GM21515 (cell line): ENCODE measurements around the gene NGRN.
"Not testable (repeated sequence)": the region's sequence is repeated elsewhere in the genome, so short reads cannot be mapped to it uniquely, and the experiment has no call there.

Experiments used
- ATAC-seq: cut with Tn5 transposase; IDR thresholded peaks from one replicate; pipeline ENCODE4 v1.9.1; 2021; ENCODE audit not compliant: unreplicated experiment

NGRN gene

DNA sequence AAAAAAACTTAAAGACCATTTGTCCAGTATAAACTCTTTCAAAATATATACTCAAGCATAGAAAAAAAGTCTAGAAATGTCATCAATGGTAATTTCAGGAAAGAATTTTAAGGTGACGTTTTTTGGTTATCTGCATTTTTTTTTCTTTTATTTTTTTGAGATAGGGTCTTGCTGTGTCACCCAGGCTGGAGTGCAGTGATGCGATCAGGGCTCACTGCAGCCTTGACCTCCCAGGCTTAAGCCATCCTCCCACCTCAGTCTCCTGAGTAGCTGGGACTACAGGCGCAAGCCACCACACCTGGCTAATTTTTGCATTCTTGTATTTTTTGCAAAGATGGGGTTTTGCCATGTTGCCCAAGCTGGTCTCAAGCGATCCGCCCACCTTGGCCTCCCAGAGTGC, 15.3 kb downstream of the NGRN start:
- not testable (repeated sequence) for ATAC-seq

DNA sequence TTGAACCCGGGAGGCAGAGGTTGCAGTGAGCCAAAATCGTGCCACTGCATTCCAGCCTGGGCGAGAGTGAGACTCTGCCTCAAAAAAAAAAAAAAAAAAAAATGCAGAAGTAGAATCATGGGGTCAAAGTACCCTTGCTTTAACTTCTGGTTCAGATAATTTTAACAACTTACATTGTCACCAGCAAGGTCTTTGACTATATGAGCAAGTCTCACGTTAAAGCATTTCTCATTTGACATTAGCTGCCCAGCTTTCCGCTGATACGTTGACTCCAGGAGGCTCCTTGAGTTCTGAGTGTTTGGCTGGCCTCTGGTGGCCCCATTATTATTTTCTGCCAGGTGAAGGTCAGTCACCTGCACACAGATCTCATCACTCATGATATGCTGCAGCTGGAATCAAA, 16.2 kb downstream of the NGRN start:
- ATAC-seq = not testable (repeated sequence)

DNA sequence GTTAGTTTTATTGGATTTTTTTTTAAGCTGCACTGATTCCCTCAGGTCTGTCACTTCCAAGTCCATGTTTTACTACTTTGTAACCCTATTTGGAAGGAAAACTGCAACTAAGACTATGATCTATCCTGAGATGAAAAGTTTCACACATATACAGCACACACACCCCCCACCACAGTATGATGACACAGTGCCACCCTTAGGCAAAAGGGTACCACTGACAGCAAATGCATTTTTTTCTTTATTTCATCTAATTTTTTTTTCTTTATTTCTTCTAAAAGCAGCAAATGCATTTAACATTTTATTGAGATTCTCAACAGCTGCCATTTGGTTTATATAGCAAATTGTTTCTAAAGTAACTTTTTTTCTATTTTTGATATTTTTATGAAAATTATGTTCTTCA, 21.2 kb downstream of the NGRN start:
- ATAC-seq = no peak

DNA sequence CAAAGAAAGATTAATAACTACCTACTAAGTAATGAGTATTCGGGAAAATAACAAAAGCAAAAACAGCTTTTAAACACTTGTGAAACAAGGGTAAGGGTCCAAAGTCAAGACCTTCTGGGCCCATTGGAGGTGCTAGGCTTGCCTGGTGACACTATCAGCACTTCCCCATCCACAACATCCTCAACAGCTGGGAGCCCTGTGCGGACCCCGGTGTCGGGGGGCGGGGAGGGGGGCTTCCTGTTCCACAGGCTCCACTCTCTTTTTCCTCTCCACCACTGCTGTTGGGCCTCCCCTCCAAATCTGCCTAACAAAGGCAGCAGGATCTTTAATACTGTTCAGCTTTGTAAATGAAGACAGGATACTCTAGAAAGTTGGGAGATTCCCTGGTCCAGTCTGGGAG, 21.6 kb downstream of the NGRN start:
- ATAC-seq = no peak

DNA sequence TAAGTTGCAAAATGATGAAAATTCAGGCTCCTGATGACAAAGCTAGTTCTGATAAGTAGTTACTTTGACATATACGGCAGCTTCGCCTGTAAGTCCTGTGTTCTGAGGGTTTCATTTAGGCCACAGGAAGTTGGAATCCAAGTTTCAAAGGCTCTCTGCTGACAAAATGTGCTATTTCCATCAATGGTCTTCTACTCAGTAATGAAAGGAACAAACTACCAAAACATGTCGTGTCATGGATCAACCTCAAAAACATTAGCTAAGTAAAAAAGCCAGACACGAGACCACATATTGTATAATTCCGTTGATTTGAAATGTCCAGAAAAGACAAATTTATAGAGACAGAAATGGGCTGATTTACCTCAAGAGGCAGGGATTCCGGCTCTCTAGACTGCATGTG, 22.5 kb downstream of the NGRN start:
- no peak for ATAC-seq

DNA sequence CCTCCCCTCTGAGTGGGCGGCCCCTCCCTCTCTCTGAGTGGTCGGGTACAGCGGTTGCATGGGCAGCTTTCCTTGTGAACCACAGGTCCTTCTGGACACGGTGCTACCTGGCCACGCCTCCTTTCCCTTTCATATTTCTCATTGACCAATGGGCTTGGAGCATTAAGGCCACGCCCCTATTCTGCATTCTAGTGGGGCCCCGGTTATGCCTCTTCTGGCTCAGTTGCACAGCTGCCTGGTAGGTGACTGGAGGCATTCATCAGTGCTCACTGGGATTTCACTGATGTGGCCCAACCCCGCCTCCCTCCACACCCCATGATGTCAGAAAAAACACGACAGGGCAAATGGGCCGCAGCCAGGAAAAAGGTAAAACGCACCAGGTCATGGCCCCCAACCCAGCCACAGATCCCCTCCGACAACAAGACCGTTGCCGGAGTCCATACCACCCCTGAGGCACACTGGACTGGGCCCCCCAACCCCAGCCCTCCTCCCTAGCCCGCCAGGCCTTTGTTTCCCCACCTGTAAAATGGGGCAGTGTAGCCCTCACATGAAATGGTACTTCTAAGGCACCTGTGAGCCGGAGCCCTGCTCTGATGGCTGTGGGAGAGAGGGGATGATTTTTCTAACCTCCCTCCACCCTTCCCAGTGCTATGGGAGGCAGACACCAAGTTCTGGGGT, 26.3 kb downstream of the NGRN start:
- no peak for ATAC-seq

DNA sequence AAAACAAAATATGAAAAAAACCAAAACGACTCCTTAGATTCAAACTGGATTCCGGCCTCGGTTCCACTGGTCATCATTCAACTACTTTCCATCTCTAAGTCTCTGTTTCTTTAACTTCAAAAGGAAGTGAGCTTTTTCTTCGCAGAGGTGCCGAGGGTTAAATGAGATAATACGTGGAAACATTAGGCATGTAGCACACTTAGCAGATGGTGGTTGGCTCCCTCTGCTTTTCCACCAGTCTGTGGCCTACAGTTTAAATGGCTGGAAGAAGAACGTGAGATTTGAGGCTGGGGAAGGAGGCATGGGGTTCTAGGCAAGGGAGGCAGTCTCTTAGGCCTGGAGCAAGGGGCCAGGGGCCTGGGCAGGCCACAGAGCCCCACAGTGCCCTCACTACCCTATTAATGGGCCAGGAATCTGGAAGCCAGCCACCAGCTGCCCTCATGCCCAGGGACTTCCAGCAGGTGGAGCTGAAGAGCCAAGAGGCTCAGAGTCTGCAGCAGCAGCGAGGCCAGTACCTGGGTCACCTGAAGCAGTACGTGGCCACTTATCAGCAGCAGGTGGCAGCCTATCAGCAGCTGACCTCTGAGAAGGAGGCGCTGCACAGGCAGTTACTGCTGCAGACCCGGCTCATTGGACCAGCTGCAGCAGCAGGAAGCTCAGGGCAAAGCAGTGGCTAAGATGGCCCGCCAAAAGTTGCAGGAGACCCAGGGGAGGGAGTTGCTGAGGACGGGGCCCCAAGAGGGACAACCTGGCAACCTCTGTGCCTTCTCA, 27.8 kb downstream of the NGRN start:
- ATAC-seq = not testable (repeated sequence)

DNA sequence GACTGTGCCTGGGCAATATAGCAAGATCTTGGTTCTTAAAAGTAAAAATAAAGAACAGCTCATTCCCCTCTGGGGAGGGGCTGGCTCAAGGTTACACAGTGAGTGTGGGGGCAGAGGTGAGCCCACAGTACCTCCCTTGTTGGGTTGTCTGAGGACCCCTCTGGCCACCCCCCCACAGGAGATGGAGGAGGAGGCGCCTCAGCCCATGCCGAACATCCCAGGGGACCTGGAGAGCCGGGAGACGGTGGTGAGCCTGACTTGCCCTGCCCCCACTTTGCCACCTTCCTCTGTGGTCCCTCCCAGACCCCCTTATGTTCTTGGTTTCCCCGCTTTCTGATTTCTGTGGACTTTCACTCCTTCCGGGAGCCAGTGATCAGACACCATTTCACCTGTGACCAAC, 28.7 kb downstream of the NGRN start:
- ATAC-seq = no peak

DNA sequence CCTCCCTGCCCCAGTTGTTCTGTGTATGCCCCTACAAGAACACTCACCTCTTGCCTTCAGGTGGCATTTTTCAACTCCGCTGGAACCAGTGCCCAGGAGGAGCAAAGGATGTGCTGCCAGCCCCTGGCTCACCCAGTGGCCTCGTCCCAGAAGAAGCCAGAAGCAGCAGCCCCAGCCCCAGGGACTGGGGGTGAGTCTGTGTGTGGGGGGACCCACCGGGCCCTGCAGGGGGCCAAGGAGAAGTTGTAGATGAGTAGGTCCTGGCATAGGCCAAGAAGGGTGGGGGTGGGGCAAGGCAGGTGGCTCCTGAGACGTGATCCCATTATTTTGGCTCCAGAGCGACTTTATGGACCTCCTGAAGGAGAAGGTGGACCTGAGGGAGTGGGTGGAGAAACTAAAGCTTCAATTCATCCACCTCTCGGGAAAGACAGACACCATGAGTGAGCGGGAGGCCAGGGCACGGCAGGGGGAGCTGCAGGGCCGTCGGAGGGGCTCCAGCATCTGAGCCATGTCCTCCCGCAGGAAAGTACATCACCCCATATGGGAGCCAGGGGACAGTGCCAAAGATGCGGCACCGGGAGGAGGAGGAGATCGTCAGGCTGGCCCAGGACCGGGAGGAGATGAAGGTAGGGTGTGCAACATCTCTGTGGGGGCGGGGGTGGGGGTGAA, 29.3 kb downstream of the NGRN start:
- no peak for ATAC-seq

DNA sequence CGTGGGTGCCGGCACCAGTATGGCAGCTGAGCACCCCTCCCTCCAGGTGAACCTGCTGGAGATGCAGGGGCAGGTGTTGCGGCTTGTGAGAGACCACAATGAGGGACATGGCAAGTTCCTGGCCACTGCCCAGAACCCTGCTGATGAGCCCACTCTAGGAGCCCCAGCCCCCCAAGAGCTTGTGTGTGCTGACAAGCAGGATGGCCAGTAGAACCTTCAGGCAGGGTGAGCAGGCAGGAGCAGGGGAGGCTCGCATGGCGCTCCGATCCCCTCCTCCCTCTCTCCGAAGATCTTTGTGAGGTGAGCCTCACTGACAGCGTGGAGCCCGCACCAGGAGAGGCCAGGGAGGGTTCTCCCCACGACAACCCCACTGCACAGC, 29.8 kb downstream of the NGRN start:
- no peak for ATAC-seq

DNA sequence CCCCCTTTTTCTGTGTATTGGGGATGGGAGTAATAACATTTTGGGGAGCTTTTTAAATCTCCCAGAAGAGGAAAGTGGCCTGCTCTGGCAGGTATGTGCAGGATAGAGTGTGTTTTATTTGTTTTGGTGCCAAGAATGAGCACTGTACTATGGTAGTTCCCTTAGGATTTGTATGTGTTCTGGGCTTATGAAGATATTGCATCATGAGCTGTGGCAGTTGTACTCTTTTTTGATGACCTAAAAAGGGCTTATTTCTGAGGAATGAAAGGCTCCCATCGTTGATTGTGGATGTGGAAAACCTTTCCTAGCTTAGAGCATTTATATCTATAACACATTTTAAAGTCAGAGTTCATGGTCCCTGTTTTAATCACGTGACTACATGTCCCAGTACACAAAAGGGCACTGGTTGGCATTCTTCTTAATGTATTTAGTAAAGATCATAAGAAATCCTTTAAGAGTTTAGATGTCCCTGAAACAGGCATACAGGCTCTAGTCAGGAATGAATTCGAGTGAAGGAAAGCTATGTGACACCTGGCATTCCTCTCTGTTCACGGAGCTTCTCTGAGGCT, 30.9 kb downstream of the NGRN start:
- not testable (repeated sequence) for ATAC-seq

DNA sequence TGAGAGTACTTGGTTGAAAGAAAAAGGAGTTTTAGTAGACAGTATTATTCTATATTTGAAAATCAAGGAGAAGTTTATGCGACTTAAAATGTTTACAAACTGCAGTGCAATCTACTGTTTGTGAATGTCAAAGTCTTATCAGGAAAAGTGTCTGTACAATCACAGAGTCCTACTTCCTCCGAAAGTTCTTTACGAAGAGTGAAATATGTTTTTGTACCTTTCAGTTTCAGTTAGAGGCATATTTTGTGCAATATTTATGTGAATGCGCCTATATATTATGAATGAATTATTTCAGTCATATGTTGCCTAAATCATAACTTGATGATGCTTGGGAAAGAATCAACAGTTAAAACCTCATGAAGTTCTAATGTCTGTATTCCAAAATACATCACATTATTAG, 31.5 kb downstream of the NGRN start:
- ATAC-seq = no peak

DNA sequence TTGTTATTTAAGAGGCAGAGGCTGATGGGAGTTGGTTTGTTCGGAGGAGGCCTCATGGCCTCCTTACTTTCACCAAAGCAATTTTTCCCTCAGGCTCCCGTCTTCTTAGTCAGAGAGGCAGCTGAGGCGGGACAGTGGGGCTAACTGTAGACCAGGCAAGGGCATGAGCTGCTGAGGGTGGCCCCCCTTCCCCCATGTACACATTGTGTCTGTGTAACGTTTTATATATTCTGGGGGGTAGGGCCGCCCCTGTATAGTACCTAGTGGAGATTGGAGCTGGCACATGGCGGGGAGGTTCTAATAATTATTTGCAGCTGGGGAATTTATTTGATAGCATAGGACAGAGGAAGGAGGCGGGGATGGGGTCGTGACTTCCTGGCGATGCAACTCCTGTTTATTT, 35.1 kb downstream of the NGRN start:
- ATAC-seq = no peak

DNA sequence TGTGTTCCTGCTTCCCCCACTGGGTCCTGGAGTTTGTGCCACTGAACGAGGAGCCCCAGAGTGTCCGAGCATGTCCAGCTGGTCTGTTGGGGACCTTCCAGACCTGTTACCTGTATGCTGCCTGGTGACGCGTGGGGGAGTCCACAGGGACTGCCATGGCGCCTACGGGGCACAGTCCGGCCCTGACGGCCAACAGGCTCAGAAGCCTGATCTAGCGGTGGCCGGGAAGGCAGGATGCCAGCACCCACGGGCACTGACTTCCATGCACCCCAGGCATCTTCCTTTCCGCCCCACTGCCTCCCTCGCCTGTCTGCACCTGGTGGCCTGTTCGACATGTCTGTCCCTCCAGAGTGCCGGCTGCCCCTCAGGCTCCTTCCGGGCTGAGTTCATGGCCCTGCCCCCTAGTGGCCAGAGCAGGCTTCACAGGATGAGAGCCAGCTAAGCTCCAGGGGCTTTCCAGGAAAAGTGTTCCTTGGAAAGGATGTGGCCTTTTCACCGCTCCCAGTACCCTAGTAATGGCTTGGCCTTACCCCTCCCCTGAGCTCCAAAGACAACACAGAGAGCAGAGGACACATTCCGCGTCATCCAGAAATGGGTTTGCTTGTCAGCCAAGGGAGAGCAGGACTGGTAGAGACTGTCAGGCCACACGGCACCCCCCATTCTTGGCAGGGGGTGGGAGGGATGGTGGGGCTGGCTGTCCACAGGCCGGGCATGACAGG, 35.7 kb downstream of the NGRN start:
- ATAC-seq = no peak

DNA sequence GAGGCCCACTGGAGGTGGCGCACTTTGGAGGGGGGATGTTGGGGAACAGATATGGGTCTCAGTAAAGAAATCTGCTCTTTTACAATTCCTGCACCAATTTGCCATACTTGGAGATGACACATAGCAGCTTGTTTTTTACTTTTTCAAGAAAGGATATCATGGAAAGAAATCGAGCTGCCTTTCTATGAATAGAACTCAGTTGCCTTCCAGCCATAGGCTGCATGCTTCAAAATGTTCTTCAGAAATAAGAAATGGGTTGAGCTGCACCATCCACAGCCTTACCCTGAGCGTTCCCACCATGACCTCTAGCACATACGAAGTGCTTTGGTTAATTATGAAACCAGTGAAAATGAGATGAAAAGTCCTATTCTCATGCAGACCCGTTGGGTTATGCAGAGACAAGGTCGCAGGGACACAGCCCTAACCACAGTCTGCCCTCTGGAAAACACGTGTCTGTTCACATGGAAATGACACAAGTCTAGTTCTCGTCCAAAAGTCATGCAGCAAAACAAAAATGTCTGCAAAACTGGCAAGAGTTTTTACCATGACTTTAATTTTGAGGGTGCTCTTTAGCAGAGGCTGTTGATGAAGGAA, 36.3 kb downstream of the NGRN start:
- no peak for ATAC-seq

DNA sequence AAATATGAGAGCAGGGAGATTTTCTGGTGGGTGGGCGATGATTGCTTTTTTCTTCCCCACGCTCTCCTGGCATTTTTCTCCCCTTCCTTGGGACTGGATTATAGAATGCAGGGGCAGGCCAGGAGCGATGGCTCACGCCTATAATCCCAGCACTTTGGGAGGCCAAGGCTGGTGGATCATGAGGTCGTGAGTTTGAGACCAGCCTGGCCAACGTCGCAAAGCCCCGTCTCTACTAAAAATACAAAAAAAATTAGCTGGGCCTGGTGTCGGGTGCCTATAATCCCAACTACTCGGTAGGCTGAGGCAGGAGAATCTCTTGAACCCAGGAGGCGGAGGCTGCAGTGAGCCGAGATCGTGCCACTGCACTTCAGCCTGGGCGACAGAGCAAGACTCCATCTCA, 39.9 kb downstream of the NGRN start:
- not testable (repeated sequence) for ATAC-seq

DNA sequence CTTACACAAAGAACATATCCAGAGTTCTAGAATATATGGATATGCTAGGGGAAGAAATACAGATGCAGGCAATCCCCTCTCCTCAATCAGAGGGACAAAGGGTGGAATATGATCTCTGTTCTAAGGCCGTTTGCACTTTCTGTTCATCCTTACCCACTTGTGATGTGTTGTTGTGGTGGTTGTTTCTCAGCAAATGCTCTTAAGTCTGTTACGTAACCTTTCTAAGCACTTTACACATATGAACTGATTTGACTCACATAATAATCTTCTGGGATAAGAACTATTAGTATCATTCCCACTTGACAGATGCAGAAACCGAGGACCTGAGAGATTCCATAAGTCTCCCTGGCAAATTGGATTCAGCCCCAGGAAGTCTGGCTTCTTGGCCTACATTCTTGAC, 40.5 kb downstream of the NGRN start:
- ATAC-seq = no peak

DNA sequence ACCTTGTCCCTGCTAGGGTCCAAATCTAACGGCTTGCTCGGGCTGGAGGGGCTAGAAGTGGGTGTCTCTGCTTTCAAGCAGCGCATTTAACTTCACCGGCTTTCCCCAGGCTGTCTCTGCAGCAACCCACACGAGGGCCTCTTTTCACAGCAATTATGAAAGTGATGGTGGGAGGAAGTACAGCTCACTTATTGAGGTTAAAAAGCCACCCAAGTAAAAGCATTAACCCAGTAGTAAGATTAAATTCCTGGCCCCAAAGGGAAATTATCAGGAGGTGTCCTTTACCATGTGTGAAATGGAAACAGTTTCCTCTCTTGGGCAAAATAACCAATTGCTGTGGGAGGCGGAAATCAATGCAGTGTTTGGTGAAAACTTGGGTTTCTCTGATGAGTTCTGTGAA, 41.1 kb downstream of the NGRN start:
- peak; percentile 68 for ATAC-seq

DNA sequence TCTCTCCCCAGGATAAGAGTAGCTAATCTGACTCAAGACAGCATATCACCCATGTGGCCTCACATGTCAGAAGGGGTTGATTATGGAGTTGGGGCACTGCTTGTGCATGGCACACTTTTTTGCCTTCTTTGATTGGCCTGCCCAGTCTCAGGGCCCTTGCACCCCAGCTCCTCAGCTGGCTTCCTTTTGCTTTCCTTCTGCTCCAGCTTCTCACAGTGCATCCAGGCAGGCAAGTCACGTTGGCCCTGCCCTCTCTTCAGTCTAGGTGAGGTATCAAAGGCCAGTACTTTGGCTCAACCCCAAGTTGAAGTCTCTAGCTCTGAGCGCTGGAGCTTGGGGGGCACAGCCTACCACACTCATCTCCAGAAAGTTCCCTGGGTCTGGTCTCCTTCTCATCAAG, 42.2 kb downstream of the NGRN start:
- ATAC-seq = no peak

DNA sequence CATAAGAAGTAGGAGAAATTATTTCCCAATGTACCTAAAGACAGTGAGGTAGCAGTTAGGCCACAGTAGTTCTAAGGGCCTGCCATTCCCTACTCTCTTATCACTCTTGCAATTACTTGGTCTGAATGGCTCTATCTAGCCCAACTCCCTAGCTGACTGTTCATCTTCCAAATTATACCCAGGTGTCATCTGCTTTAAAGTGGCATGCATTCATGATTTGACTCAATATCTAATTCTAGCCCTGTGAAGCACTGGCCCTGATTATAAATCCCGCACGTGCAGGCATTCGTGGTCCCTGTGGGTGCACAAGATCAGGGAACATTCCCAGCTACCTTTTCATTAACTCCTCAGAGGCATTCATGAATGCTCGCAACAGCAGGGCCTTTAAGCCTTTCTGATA, 43.5 kb downstream of the NGRN start:
- no peak for ATAC-seq
